HL-60 (cell line): ENCODE results near the gene NXPH4. TPM values are rescaled to one million over a fixed set of nuclear protein-coding genes. Genes with fewer than 3 reads are reported as not detected.

Experiments
- microRNA-seq: library from miRNA; unstranded; fragments of <30 nt; microRNA quantifications from one replicate; pipeline ENCODE4, GENCODE V29; 2018

NXPH4 gene

Small RNA genes within 50 kb of the gene (microRNA-seq; reads per million reads assigned to microRNA genes)
- gene MIR1228, result not detected
